Measurements from ENCODE around the gene TIMM22.
A peak's percentile ranks its signal among the peaks of the same experiment; 100 is the strongest.

The TIMM22 gene

DNA sequence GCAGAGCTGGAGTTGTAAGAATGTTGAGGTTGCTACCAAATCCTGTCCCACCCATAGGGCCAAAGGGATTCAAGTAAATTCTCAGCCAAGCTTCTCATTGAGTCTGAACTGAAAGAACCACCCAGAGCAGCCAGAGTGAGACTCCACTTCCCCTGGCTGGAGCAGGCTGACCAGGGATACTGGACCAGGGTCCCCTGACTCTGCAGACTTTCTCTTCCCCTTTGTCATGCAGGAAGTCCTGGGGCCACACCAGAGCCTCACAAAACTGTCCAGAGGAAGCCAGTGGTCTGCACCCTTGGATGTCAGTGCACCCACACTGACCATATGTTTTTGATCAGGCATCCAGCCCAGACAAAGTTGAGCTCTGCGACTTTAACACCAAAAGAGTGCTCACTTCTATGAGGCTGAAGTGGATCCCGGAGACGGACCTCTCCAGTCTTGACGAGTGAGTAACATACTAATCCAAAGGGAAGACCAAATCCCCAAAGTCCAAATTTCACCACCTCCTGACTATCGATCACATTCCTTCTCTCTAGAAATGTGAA, 21.5 kb upstream of the TIMM22 start:
- Histone ChIP-seq H3K27me3 (ENCODE audit: insufficient read depth, insufficient read length) (no peaks in the 10 kb centered on the region), H3K4me1 (ENCODE audit: insufficient read depth, insufficient read length) (peaks cover 3% of the 10 kb centered on the region)

DNA sequence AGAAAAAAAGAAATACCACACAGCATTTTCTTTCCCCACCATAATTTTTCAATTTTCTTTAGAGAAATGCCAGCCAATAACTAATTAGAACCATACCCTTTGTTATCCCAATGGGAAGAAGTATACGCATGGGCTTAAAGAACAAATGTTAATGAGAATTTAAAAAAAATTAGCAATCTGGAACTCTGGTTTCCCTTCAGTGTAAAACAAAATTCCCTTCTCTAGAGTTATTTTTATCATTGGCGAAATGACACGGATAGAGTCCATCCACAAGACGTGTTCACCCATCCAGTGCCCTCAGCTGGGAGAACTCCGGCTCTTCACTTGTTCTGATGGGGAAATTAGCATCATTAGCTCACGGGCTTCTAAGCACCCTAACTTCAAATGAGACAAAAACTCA, 20.6 kb upstream of the TIMM22 start:
- Histone ChIP-seq H3K4me3 (ENCODE audit: insufficient read length, low read depth) (no peak overlapping the region), H3K4me1 (ENCODE audit: insufficient read depth, insufficient read length) (peaks cover 3% of the 10 kb centered on the region), H3K9ac (ENCODE audit: insufficient read length, low read depth) (no peak overlapping the region), H3K27me3 (ENCODE audit: insufficient read depth, insufficient read length) (no peaks in the 10 kb centered on the region), H3K36me3 (ENCODE audit: insufficient read depth, insufficient read length, low read length) (peaks cover 21% of the 10 kb centered on the region), H3K9me3 (ENCODE audit: insufficient read depth, low read length) (no peaks in the 10 kb centered on the region)
- DNase-seq (ENCODE audit: low read depth, low spot score): no peak
- TF ChIP-seq YY1 (IDR thresholded peaks at IDR 0.05; ENCODE audit: insufficient read depth, insufficient read length): no peak
- TF ChIP-seq ZNF274 (IDR thresholded peaks at IDR 0.05; ENCODE audit: low read depth, low read length): no peak
- no peak for TF ChIP-seq SUZ12 (IDR thresholded peaks at IDR 0.05; ENCODE audit: extremely low read depth, insufficient read depth, insufficient read length)

More for the DNA sequence above, 21.5 kb upstream of the TIMM22 start:
- DNase-seq (ENCODE audit: low read depth, low spot score): no peak
- Histone ChIP-seq H3K9ac (ENCODE audit: insufficient read length, low read depth) (no peak overlapping the region), H3K4me3 (ENCODE audit: insufficient read length, low read depth) (no peak overlapping the region), H3K9me3 (ENCODE audit: insufficient read depth, low read length) (no peaks in the 10 kb centered on the region), H3K36me3 (ENCODE audit: insufficient read depth, insufficient read length, low read length) (peaks cover 21% of the 10 kb centered on the region)
- TF ChIP-seq ZNF274 (IDR thresholded peaks at IDR 0.05; ENCODE audit: low read depth, low read length) (no peak), SUZ12 (IDR thresholded peaks at IDR 0.05; ENCODE audit: extremely low read depth, insufficient read depth, insufficient read length) (no peak), YY1 (IDR thresholded peaks at IDR 0.05; ENCODE audit: insufficient read depth, insufficient read length) (no peak)

DNA sequence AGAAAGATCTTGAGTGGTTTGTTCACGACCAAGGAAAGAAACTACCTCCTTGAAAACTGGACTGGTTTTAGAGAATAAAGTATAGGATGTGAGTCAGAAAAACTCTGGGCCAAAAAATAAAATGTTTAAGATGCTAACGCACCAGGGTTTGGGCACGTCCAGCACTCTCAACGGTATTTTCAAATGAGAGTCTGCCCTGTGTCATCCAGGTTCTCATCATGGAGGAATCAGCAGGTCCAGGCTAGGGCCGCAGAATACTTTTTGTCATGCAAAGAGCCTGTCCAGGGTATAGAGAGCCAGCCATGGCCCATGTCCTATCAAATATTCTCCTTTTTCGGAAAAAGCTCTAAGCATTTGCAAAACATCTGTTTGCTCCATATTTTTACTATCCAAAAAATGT, 19.8 kb upstream of the TIMM22 start:
- no peaks in the 10 kb centered on the region for H3K27me3 ChIP-seq (ENCODE audit: insufficient read depth, insufficient read length)
- H3K9ac ChIP-seq (ENCODE audit: insufficient read length, low read depth): peak overlapping the region; percentile 21
- peak overlapping the region; percentile 70 for H3K4me3 ChIP-seq (ENCODE audit: insufficient read length, low read depth)
- peaks cover 19% of the 10 kb centered on the region for H3K36me3 ChIP-seq (ENCODE audit: insufficient read depth, insufficient read length, low read length)
- DNase-seq (ENCODE audit: low read depth, low spot score): no peak
- no peaks in the 10 kb centered on the region for H3K9me3 ChIP-seq (ENCODE audit: insufficient read depth, low read length)
- TF ChIP-seq YY1 (IDR thresholded peaks at IDR 0.05; ENCODE audit: insufficient read depth, insufficient read length) (no peak), ZNF274 (IDR thresholded peaks at IDR 0.05; ENCODE audit: low read depth, low read length) (no peak), SUZ12 (IDR thresholded peaks at IDR 0.05; ENCODE audit: extremely low read depth, insufficient read depth, insufficient read length) (no peak)
- H3K4me1 ChIP-seq (ENCODE audit: insufficient read depth, insufficient read length): peaks cover 3% of the 10 kb centered on the region

DNA sequence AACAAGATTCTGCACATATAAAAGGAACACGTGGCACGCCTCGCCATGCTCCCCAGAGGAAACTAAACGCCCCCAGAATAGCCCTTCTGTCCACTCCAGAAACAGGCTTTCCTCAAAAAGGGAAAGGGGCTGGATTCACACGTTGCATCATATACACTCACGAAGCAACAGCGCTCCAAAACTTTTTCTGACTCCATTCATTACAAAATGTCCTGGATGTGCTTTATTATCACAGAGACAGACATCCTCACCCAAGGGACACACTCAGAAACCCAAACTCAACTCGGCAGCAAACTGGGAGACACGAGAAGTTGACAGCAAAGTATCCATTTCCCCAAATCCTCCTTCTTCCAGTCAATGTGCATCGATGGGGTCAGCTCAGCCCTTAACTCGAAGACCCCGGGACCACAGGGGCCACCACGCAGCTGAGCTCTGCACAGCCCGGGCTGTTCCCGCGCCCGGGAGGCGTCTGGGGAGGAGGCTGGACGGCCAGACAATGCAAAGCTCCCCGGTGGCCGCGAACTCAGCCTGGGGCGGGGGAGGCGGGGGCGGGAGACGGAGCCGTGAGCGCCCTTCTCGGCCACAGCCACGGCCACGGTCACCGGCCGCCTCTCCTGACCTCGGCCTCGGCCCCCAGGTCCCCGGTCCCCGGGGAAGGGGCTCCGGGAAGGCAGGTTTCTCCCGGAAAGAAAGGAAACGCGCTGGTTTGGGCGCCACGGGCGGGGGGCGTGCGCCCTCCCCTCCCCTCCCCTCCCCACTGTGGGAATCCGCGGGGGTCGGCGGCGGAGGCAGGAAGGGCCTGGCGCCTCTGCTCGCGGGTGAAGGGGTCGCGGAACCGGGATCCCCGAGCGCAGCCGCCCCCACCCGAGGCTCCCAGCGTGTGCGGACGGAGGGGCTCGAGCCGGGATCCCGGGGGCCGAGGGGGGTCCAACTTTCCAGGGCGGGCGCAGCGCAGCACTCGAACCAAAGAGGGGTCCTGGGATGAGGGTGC, 18.5 kb upstream of the TIMM22 start:
- no peak for DNase-seq (ENCODE audit: low read depth, low spot score)
- peak overlapping the region; percentile 70 for H3K4me3 ChIP-seq (ENCODE audit: insufficient read length, low read depth)
- no peaks in the 10 kb centered on the region for H3K4me1 ChIP-seq (ENCODE audit: insufficient read depth, insufficient read length)
- no peaks in the 10 kb centered on the region for H3K9me3 ChIP-seq (ENCODE audit: insufficient read depth, low read length)
- H3K27me3 ChIP-seq (ENCODE audit: insufficient read depth, insufficient read length): no peaks in the 10 kb centered on the region
- H3K36me3 ChIP-seq (ENCODE audit: insufficient read depth, insufficient read length, low read length): peaks cover 19% of the 10 kb centered on the region
- TF ChIP-seq YY1 (IDR thresholded peaks at IDR 0.05; ENCODE audit: insufficient read depth, insufficient read length) (no peak), ZNF274 (IDR thresholded peaks at IDR 0.05; ENCODE audit: low read depth, low read length) (no peak), SUZ12 (IDR thresholded peaks at IDR 0.05; ENCODE audit: extremely low read depth, insufficient read depth, insufficient read length) (no peak)
- H3K9ac ChIP-seq (ENCODE audit: insufficient read length, low read depth): peak overlapping the region; percentile 92

DNA sequence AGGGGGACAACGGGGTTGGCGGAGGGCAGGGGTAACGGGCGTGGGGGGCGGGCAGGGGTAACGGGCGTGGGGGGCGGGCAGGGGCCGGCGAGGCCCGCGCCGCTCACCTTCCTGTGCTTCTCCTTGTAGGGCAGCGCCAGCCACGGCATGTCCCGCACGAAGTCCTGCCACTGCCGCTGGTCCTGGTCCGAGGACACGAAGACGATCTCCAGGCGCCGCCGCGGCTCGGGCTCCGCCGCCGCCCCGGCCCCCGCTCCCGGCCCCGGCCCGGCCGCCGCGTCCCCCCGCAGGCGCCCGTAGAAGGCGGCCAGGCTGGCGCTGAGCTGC, 17.8 kb upstream of the TIMM22 start:
- Histone ChIP-seq H3K36me3 (ENCODE audit: insufficient read depth, insufficient read length, low read length) (peaks cover 19% of the 10 kb centered on the region), H3K4me1 (ENCODE audit: insufficient read depth, insufficient read length) (no peaks in the 10 kb centered on the region), H3K27me3 (ENCODE audit: insufficient read depth, insufficient read length) (no peaks in the 10 kb centered on the region), H3K9ac (ENCODE audit: insufficient read length, low read depth) (peak overlapping the region; percentile 89), H3K9me3 (ENCODE audit: insufficient read depth, low read length) (no peaks in the 10 kb centered on the region), H3K4me3 (ENCODE audit: insufficient read length, low read depth) (peak overlapping the region; percentile 45)
- no peak for TF ChIP-seq ZNF274 (IDR thresholded peaks at IDR 0.05; ENCODE audit: low read depth, low read length)
- no peak for TF ChIP-seq YY1 (IDR thresholded peaks at IDR 0.05; ENCODE audit: insufficient read depth, insufficient read length)
- no peak for TF ChIP-seq SUZ12 (IDR thresholded peaks at IDR 0.05; ENCODE audit: extremely low read depth, insufficient read depth, insufficient read length)
- no peak for DNase-seq (ENCODE audit: low read depth, low spot score)

DNA sequence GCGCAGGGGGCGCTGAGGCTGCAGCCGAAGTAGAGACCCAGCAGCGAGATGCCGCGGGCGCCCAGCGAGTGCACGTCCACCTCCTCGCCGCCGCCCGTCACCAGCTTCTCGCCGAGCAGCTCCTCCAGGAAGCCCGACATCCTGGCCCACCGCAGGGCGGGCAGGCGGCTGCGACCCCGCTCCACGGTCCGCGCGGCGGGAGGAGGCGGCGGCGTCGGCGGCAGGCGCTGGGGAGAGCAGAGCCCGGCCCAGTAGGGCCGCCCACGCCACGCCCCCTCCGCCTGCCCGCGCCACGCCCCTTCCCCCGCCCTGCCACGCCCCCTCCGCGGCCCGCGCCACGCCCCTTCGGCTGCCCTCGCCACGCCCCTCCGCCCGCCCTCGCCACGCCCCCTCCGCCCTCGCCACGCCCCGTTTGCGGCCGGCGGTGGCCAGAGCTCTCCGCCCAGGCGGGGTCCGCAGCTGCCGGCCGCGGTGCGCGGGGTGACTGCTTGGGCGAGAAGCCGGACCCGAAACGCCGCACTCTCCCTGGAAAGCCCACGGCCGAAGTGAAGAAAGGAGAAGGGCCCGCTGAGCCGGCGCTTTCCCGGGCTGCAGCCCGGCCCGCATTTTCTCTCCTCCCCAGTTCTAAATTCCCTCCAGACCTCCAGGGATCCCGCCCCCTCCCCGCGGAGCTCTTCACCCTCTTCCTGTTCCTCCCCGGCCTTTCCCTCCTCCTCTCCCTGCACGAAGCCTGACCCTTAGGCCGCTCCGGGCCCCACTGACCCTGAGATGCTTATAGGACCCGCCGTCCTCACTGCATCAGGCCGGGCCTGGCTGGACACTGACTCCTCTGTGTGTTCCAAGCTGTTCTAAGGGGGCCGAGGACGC, 17.2 kb upstream of the TIMM22 start, which contains the start of gene NXN:
Gene NXN, minus strand, starts transcription at position 238 of the 867 bp plus-strand sequence.
- Histone ChIP-seq H3K9me3 (ENCODE audit: insufficient read depth, low read length) (no peaks in the 10 kb centered on the region), H3K36me3 (ENCODE audit: insufficient read depth, insufficient read length, low read length) (peaks cover 19% of the 10 kb centered on the region), H3K4me3 (ENCODE audit: insufficient read length, low read depth) (peak within 1 kb of the TSS; percentile 70), H3K4me1 (ENCODE audit: insufficient read depth, insufficient read length) (no peaks in the 10 kb centered on the region), H3K9ac (ENCODE audit: insufficient read length, low read depth) (peak within 1 kb of the TSS; percentile 92), H3K27me3 (ENCODE audit: insufficient read depth, insufficient read length) (no peaks in the 10 kb centered on the region)
- DNase-seq (ENCODE audit: low read depth, low spot score): peak; percentile 32
- TF ChIP-seq ZNF274 (IDR thresholded peaks at IDR 0.05; ENCODE audit: low read depth, low read length) (no peak), YY1 (IDR thresholded peaks at IDR 0.05; ENCODE audit: insufficient read depth, insufficient read length) (no peak), SUZ12 (IDR thresholded peaks at IDR 0.05; ENCODE audit: extremely low read depth, insufficient read depth, insufficient read length) (no peak)

Measured in NT2/D1 (cell line).